ENCODE measurements around the gene CYP2R1.

- TF ChIP-seq CTCF (IDR thresholded peaks at IDR 0.05) (no peak), ZFX (IDR thresholded peaks at IDR 0.05; ENCODE audit: borderline replicate concordance) (no peak)
Measured at GRCh38 chr11:14934641-14935351, 42.8 kb upstream of the CYP2R1 start.
